Colon (tissue), 2 donors: ENCODE data around the gene KRT7.
"Not testable (repeated sequence)": the region's sequence is repeated elsewhere in the genome, so short reads cannot be mapped to it uniquely, and the experiment has no call there.

Source experiments
- FAIRE-seq: peaks from 2 replicates; lab custom pipeline; 2012; peaks lifted over from hg19 to GRCh38; lab: Jason Lieb, UNC
- donor health status: control.
- donor health status: control.

The KRT7 gene

GRCh38 chr12:52229836-52230343, 3.2 kb upstream of the KRT7 start:
- FAIRE-seq, result no peak

GRCh38 chr12:52230364-52231281, 2.4 kb upstream of the KRT7 start:
- FAIRE-seq, result no peak

GRCh38 chr12:52231305-52232202, 1.5 kb upstream of the KRT7 start:
- FAIRE-seq, result no peak

GRCh38 chr12:52232203-52232673, 805 bp upstream of the KRT7 start:
- FAIRE-seq, result no peak

GRCh38 chr12:52233462-52234207, 592 bp downstream of the KRT7 start:
- FAIRE-seq, result no peak

GRCh38 chr12:52234223-52234810, 1.3 kb downstream of the KRT7 start:
- no peak for FAIRE-seq

- no peak for FAIRE-seq
Measured at GRCh38 chr12:52235001-52235764, 2.1 kb downstream of the KRT7 start.

GRCh38 chr12:52235822-52236361, 2.8 kb downstream of the KRT7 start:
- no peak for FAIRE-seq

- FAIRE-seq, result no peak
Measured at GRCh38 chr12:52236386-52237050, 3.5 kb downstream of the KRT7 start.

- FAIRE-seq, result no peak
Measured at GRCh38 chr12:52238207-52238840, 5.3 kb downstream of the KRT7 start.

GRCh38 chr12:52238916-52239646, 6.0 kb downstream of the KRT7 start:
- FAIRE-seq, result no peak

- no peak for FAIRE-seq
Measured at GRCh38 chr12:52239767-52240166, 6.7 kb downstream of the KRT7 start.

GRCh38 chr12:52240247-52240646, 7.2 kb downstream of the KRT7 start:
- not testable (repeated sequence) for FAIRE-seq

- FAIRE-seq, result no peak
Measured at GRCh38 chr12:52241205-52241842, 8.3 kb downstream of the KRT7 start.

- no peak for FAIRE-seq
Measured at GRCh38 chr12:52242442-52243258, 9.6 kb downstream of the KRT7 start.

- FAIRE-seq, result no peak
Measured at GRCh38 chr12:52243259-52243855, 10.3 kb downstream of the KRT7 start.
